Suprapubic skin (tissue), 4 donors: ENCODE data around the gene CYP27A1.
"Not testable (repeated sequence)": the region's sequence is repeated elsewhere in the genome, so short reads cannot be mapped to it uniquely, and the experiment has no call there.

Source experiments
- CTCF ChIP-seq, 2 donors: fragments of 200-600 bp in 1 of 2; fragments of 450-650 bp in 1 of 2; sonication (generic) in 1 of 2; IDR thresholded peaks; one replicate each; pipeline ENCODE4 v1.5.1; 2016 to 2019; ENCODE audit warnings: antibody characterized with exemption in 2 of 2, mild to moderate bottlenecking in 1 of 2, moderate library complexity in 1 of 2
- EP300 ChIP-seq: sonication (generic); formaldehyde crosslinking; IDR thresholded peaks from one replicate; pipeline ENCODE4 v1.6.1; 2017; ENCODE audit warnings: antibody characterized with exemption
- POLR2A ChIP-seq, 2 donors: fragments of 450-650 bp; IDR thresholded peaks; one replicate each; pipeline ENCODE4 v1.6.1; 2017; ENCODE audit warnings: antibody characterized with exemption in 2 of 2, mild to moderate bottlenecking in 2 of 2, moderate library complexity in 2 of 2
- POLR2AphosphoS5 ChIP-seq, 3 donors: sonication (generic); formaldehyde crosslinking; IDR thresholded peaks; one replicate each; pipeline ENCODE4 v1.6.1; 2017; ENCODE audit warnings: antibody characterized with exemption in 3 of 3

DNA sequence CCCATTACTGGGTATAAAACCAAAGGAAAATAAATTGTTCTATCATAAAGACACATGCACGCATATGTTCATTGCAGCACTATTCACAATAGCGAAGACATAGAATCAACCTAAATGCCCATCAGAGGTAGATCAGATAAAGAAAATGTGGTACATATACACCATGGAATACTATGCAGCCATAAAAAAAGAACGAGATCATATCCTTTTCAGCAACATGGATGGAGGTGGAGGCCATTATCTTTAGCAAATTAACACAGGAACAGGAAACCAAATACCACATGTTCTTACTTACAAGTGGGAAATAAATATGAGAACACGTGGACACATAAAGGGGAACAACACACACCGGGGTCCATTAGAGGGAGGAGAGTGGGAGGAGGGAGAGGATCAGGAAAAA is 62.4 kb downstream of the CYP27A1 start:
- TF ChIP-seq CTCF (IDR thresholded peaks at IDR 0.05); POLR2A (IDR thresholded peaks at IDR 0.05); EP300; POLR2AphosphoS5 (IDR thresholded peaks at IDR 0.05): not testable (repeated sequence)
